Keratinocyte (primary cell): ENCODE data around the gene WRAP73.

Experiments used
- EZH2 ChIP-seq: IDR thresholded peaks from one replicate; pipeline ENCODE4 v1.6.1; 2012; ENCODE audit warnings: inconsistent platforms, mild to moderate bottlenecking, low read length, moderate library complexity
- TF ChIP-seq, protein P1 (sequence below), 3 experiments: IDR thresholded peaks in 1 of 3; conservative IDR thresholded peaks in 1 of 3; optimal IDR thresholded peaks in 1 of 3; 2 replicates in 2 of 3; 3 replicates in 1 of 3; pipeline versions ENCODE3 to v1.5.1; 2011; ENCODE audit warnings: low read length in 3 of 3, mild to moderate bottlenecking in 3 of 3, moderate library complexity in 2 of 3, control low read depth in 1 of 3, inconsistent platforms in 1 of 3; ENCODE audit not compliant: insufficient read depth in 2 of 3; ENCODE audit errors: extremely low read depth in 1 of 3

- TF ChIP-seq EZH2 = no peak
- TF ChIP-seq, protein P1, sequence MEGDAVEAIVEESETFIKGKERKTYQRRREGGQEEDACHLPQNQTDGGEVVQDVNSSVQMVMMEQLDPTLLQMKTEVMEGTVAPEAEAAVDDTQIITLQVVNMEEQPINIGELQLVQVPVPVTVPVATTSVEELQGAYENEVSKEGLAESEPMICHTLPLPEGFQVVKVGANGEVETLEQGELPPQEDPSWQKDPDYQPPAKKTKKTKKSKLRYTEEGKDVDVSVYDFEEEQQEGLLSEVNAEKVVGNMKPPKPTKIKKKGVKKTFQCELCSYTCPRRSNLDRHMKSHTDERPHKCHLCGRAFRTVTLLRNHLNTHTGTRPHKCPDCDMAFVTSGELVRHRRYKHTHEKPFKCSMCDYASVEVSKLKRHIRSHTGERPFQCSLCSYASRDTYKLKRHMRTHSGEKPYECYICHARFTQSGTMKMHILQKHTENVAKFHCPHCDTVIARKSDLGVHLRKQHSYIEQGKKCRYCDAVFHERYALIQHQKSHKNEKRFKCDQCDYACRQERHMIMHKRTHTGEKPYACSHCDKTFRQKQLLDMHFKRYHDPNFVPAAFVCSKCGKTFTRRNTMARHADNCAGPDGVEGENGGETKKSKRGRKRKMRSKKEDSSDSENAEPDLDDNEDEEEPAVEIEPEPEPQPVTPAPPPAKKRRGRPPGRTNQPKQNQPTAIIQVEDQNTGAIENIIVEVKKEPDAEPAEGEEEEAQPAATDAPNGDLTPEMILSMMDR (optimal IDR thresholded peaks at IDR 0.05 in 1 of 3, IDR thresholded peaks at IDR 0.05 in 1 of 3, conservative IDR thresholded peaks at IDR 0.05 in 1 of 3; ENCODE audit: extremely low read depth in 1 of 3, insufficient read depth in 2 of 3, low read length in 3 of 3) = no peak
Observed at GRCh38 chr1:3598522-3599285, 51.2 kb downstream of the WRAP73 start.
